Activated naive CD8-positive, alpha-beta T cell treated with anti-CD3 and anti-CD28 coated beads, Interleukin-2, amount 50 U/mL, for 24 hours (primary cell): Measurements from ENCODE around the gene RGS17.
"Not testable (repeated sequence)": the region's sequence is repeated elsewhere in the genome, so short reads cannot be mapped to it uniquely, and the experiment has no call there.

Source experiments
- ATAC-seq: fragments of 150-1000 bp; cut with Tn5 transposase; one replicate; pipeline ENCODE4 v1.10.0; 2021
- DNase-seq: peaks from one replicate; pipeline ENCODE4 v3.0.0; 2021
- H3K27ac Mint-ChIP-seq: one replicate; pipeline ENCODE4 v1.8.0; 2021; ENCODE audit warnings: mild to moderate bottlenecking, mixed read lengths
- H3K27me3 Mint-ChIP-seq: one replicate; pipeline ENCODE4 v1.8.0; 2021; ENCODE audit warnings: mixed read lengths
- H3K36me3 Mint-ChIP-seq: one replicate; pipeline ENCODE4 v1.8.0; 2021; ENCODE audit warnings: low read depth, mixed read lengths
- H3K4me1 Mint-ChIP-seq: one replicate; pipeline ENCODE4 v1.8.0; 2021; ENCODE audit warnings: mixed read lengths
- H3K4me3 Mint-ChIP-seq: one replicate; pipeline ENCODE4 v1.8.0; 2021; ENCODE audit warnings: mild to moderate bottlenecking, moderate library complexity, mixed read lengths
- H3K9me3 Mint-ChIP-seq: one replicate; pipeline ENCODE4 v1.8.0; 2021; ENCODE audit warnings: mixed read lengths

RGS17 gene

DNA sequence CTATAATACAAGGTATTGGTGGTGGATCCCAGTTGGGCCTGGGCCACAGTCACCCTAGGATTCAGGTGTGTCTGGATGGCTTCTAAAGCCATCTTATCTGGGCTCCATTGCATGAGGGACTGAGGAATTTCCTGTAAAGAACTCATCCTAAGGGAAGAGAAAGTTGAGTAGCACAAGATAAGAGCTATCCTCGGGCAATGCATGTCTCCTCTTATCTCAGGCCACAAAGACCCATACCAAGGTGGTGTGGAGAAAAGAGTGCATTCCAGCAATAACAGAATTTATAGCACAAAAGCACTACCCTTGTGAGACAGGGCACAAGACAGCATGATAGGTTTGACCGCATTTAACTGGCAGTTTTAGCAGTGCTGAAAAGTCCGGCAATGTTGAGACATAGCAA, 114.2 kb downstream of the RGS17 start:
- H3K4me3 Mint-ChIP-seq, result no peak overlapping the region
- no peak for ATAC-seq
- no peaks in the 10 kb centered on the region for H3K9me3 Mint-ChIP-seq
- H3K27ac Mint-ChIP-seq, result no peak overlapping the region
- peaks cover 13% of the 10 kb centered on the region for H3K27me3 Mint-ChIP-seq
- no peak for DNase-seq
- no peaks in the 10 kb centered on the region for H3K4me1 Mint-ChIP-seq
- H3K36me3 Mint-ChIP-seq, result no peaks in the 10 kb centered on the region

DNA sequence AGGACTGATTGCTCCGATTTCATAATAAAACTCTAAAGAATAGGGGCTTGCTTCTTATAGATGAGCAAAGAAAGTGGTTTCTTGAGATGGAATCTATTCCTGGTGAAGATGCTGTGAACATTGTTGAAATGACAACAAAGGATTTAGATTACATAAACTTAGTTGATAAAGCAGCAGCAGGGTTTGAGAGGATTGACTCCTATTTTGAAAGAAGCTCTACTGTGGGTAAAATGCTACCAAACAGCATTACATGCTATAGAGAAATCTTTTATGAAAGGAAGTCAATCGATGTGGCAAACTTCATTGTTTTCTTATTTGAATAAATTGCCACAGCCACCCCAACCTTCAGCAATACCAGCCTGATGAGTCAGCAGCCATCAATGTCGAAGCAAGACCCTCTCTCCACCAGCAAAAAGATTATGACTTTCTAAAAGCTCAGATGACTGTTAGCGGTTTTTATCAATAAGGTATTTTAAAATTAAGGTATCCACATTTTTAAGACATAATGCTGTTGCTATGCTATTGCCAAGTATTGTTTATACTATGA, 115.9 kb downstream of the RGS17 start:
- Mint-ChIP-seq H3K4me3 (no peak overlapping the region), H3K27me3 (peaks cover 10% of the 10 kb centered on the region), H3K4me1 (no peaks in the 10 kb centered on the region), H3K9me3 (no peaks in the 10 kb centered on the region), H3K27ac (no peak overlapping the region), H3K36me3 (no peaks in the 10 kb centered on the region)
- DNase-seq (no peak), ATAC-seq (no peak)

DNA sequence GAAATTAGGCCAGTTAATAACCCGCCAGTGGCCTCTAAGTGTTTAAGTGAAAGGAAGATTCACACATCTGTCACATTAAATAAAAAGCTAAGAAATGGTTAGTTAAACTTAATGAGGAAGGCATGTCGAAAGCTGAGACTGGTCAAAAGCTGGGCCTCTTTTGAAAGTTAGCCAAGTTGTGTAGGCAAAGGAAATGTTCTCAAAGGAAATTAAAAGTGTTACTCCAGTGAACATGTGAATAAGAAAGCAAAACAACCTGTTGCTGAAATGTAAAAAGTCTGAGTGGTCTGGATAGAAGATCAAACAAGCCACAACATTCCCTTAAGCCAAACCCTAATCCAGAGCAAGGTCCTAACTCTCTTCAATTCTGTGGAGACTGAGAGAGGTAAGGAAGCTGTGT, 117.6 kb downstream of the RGS17 start:
- no peak for DNase-seq
- ATAC-seq, result no peak

DNA sequence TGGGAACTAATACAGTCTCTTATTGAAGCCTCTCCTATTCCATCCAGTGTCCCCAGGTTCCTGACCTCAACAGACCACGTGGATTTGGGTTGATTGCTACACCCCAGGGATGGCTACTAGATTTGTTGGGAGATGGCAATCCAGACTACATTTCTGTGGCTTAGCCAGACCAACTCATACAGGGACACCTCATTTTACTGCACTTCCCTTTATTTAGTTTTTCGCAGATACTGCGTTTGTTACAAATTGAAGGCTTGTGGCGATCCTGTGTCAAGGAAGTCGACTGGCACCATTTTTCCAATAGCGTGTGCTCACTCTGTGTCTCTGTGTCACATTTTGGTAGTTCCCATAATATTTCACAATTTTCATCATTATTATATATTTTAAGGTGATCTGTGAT, 118.2 kb downstream of the RGS17 start:
- Mint-ChIP-seq H3K4me1 (no peaks in the 10 kb centered on the region), H3K27ac (no peak overlapping the region), H3K27me3 (peaks cover 6% of the 10 kb centered on the region)

More for the DNA sequence above, 117.6 kb downstream of the RGS17 start:
- Mint-ChIP-seq H3K36me3 (no peaks in the 10 kb centered on the region), H3K27me3 (peaks cover 9% of the 10 kb centered on the region), H3K4me3 (no peak overlapping the region), H3K27ac (no peak overlapping the region), H3K9me3 (no peaks in the 10 kb centered on the region), H3K4me1 (no peaks in the 10 kb centered on the region)

DNA sequence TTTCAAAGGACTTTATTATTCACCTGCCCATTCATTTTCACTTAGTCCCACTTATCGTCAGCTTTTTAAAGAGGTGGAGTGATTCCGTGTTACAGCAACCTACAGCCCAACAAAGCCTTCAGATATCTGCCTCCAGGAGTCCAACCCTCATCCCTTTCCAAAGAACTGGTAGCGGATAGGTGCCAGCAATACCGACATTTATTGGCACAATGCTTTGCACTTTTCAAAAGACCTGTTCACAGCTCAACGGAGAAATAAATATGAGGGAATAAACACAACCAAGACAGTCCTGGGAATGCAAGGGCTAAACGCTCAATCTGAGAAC, 127.8 kb downstream of the RGS17 start:
- peaks cover 4% of the 10 kb centered on the region for H3K9me3 Mint-ChIP-seq
- no peaks in the 10 kb centered on the region for H3K27me3 Mint-ChIP-seq
- H3K4me3 Mint-ChIP-seq, result peak overlapping the region; percentile 93
- peaks cover 22% of the 10 kb centered on the region for H3K36me3 Mint-ChIP-seq
- DNase-seq (no peak), ATAC-seq (no peak)
- H3K4me1 Mint-ChIP-seq, result peaks cover 34% of the 10 kb centered on the region
- peak overlapping the region; percentile 84 for H3K27ac Mint-ChIP-seq

More for the DNA sequence above, 118.2 kb downstream of the RGS17 start:
- DNase-seq (no peak), ATAC-seq (no peak)
- Mint-ChIP-seq H3K9me3 (no peaks in the 10 kb centered on the region), H3K36me3 (no peaks in the 10 kb centered on the region), H3K4me3 (no peak overlapping the region)

DNA sequence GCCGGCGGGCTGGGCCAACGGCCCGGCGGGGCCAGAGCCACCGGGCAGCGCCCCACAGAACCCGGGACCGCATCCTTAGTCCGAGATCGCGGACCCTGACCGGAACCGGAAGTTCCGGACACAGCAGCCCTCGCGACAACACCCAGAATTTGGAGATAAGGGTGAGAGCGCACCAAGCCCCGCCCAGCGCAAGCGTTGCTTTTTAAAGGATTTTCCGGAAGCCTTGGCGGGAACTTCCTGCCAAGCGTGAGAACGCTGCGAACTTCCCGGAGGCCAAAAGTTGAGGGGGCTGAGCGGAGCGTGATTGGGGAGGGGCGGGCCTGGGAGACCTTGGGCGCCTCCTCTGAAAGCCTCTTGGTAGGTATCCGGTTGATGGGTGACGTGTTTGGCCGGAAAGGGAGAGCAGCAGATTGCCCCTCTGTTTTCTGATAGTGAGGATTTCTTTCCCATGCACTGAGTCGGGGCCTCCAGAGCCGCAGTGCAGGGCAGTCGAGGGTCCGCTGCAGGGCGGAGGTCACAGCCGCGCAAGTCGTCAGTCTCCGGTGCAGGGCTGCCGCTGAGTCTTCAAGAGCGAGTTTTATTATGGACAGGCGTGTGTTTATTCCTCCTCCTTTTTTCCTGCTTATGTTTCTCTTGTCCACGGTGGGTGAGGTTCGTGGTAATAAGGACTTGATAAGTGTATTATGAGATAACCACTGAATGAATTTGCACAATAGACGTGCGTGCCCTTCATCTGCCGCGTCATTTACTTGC, 128.3 kb downstream of the RGS17 start, which contains the start of gene MTRF1L:
MTRF1L (minus strand) TSS at position 97 of the 753 bp plus-strand sequence; CDS start at position 73, 24 bp downstream.
- peaks cover 34% of the 10 kb centered on the region for H3K4me1 Mint-ChIP-seq
- peak within 1 kb of the TSS; percentile 84 for H3K27ac Mint-ChIP-seq
- no peaks in the 10 kb centered on the region for H3K27me3 Mint-ChIP-seq
- peak within 1 kb of the TSS; percentile 93 for H3K4me3 Mint-ChIP-seq
- DNase-seq, result peak; percentile 89
- peaks cover 24% of the 10 kb centered on the region for H3K36me3 Mint-ChIP-seq
- ATAC-seq, result peak; percentile 94
- peaks cover 4% of the 10 kb centered on the region for H3K9me3 Mint-ChIP-seq

DNA sequence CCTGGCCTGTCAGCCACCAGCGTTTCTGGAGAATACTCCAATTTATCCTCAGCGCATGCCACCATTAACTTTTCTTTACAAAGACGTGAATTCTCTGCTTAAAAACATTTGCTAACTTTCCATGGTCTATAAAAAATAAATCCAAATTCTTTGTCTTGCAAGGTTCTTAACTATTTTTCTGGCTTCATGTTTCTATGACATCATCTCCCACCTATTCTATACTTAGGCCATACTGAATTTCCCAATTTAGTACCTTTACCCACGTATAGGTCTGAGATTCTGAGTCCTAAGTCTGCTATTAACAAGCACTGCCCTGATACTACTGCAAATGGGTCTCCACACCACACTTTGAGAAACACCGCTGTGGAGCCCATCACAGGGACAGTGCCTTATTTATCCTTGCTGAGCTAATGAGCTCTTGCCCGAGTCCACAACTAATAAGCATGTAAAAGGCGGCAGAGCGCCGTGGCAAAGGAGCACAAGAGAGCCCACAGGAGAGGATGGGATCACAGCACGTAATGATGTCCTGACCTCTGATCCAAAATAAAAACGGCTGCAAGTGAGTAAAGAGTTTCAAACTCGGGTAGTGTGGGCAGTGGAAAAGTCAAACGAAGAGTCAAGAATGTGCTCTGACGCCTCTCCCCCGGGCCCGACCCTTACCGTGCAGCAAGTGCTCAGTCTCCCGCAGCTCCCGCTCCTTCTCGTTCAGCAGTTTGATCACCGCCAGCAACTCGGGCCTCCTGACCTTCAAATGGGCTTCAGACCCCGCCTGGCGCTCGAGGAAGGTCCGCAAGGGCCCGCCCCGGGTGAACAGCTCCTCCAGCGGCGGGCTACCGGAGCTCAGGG, 129.1 kb downstream of the RGS17 start:
- peak overlapping the region; percentile 72 for H3K27ac Mint-ChIP-seq
- H3K27me3 Mint-ChIP-seq, result no peaks in the 10 kb centered on the region
- H3K4me3 Mint-ChIP-seq, result peak overlapping the region; percentile 93
- H3K4me1 Mint-ChIP-seq, result peaks cover 42% of the 10 kb centered on the region
- ATAC-seq (peak; percentile 26), DNase-seq (no peak)
- H3K9me3 Mint-ChIP-seq, result peaks cover 4% of the 10 kb centered on the region
- H3K36me3 Mint-ChIP-seq, result peaks cover 31% of the 10 kb centered on the region

DNA sequence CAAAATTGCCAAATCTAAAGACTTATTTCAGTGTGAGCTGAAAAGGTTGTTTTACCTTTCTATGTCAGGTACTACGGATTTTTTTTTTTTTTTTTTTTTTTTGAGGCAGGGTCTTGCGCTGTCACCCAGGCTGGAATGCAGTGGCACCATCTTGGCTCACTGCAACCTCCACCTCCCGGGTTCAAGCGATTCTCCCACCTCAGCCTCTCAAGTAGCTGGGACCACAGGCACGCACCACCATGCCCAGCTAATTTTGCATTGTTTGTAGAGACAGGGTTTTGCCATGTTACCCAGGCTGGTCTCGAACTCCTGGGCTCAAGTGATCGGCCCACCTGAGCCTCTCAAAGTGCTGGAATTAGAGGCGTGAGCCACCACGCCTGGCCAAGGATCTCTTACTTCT, 130.3 kb downstream of the RGS17 start:
- ATAC-seq, DNase-seq, H3K27me3 Mint-ChIP-seq, H3K9me3 Mint-ChIP-seq: not testable (repeated sequence)
- H3K27ac Mint-ChIP-seq, result peak overlapping the region; percentile 72
- H3K4me1 Mint-ChIP-seq, result peaks cover 50% of the 10 kb centered on the region
- peaks cover 38% of the 10 kb centered on the region for H3K36me3 Mint-ChIP-seq
- peak overlapping the region; percentile 93 for H3K4me3 Mint-ChIP-seq

DNA sequence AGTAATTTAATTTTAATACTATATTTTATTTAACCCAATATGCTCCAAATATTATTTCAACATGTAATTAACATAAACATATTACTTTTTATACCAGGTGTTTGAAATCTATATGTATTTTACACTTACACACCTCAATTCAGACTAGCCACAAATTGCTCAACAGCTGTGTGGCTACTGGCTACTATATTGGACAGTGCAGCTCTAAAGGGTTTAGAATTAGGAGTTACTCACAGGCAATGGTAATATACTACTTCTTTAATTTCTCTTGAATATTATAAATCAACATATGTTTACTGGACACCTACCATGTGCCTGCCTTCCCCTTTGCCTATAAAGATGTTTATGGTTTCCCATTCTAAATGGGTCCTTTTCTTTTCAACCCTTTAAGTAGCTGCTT, 130.8 kb downstream of the RGS17 start:
- no peak for DNase-seq
- peaks cover 4% of the 10 kb centered on the region for H3K9me3 Mint-ChIP-seq
- ATAC-seq, result no peak
- no peak overlapping the region for H3K27ac Mint-ChIP-seq
- H3K36me3 Mint-ChIP-seq, result peaks cover 38% of the 10 kb centered on the region
- peaks cover 54% of the 10 kb centered on the region for H3K4me1 Mint-ChIP-seq
- H3K27me3 Mint-ChIP-seq, result no peaks in the 10 kb centered on the region
- H3K4me3 Mint-ChIP-seq, result peak overlapping the region; percentile 93

DNA sequence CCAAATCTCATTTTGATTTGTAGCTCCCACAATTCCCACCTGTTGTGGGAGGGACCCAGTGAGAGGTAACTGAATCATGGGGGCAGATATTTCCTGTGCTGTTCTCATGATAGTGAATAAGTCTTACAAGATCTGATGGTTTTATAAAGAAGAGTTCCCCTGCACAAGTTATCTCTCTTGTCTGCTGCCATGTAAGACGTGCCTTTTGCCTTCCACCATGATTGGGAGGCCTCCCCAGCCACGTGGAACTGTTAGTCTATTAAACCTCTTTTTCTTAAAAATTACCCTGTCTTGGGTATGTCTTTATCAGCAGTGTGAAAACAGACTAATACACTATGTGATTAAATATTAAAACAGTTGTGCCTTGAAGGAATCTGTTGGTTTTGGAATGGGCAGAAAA, 131.5 kb downstream of the RGS17 start:
- DNase-seq, H3K9me3 Mint-ChIP-seq, H3K27me3 Mint-ChIP-seq, ATAC-seq: not testable (repeated sequence)
- H3K4me1 Mint-ChIP-seq, result peaks cover 54% of the 10 kb centered on the region
- peak overlapping the region; percentile 56 for H3K4me3 Mint-ChIP-seq
- H3K27ac Mint-ChIP-seq, result peak overlapping the region; percentile 16
- peaks cover 41% of the 10 kb centered on the region for H3K36me3 Mint-ChIP-seq

DNA sequence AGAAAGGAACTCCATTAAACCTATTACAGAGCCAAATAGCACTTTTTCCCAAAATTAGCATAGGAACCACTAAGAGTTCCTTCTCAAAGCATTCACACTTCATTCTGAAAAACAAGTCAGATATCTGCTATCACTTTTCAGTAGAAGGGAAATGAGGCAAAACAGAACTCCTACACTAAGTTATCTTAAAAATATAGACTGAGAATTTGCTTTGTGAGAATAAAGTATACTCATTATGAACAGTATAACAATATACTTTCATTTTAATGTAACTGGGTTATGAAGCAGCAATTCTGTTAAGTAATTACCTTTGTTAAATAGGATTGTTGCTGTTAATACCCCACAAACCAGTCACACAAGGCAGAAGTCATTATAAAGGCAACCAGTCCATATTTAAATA, 137.2 kb downstream of the RGS17 start:
- ATAC-seq (no peak), DNase-seq (no peak)
- H3K27me3 Mint-ChIP-seq, result no peaks in the 10 kb centered on the region
- H3K36me3 Mint-ChIP-seq, result peaks cover 50% of the 10 kb centered on the region
- H3K9me3 Mint-ChIP-seq, result no peaks in the 10 kb centered on the region
- H3K4me1 Mint-ChIP-seq, result peaks cover 30% of the 10 kb centered on the region
- no peak overlapping the region for H3K4me3 Mint-ChIP-seq
- no peak overlapping the region for H3K27ac Mint-ChIP-seq

DNA sequence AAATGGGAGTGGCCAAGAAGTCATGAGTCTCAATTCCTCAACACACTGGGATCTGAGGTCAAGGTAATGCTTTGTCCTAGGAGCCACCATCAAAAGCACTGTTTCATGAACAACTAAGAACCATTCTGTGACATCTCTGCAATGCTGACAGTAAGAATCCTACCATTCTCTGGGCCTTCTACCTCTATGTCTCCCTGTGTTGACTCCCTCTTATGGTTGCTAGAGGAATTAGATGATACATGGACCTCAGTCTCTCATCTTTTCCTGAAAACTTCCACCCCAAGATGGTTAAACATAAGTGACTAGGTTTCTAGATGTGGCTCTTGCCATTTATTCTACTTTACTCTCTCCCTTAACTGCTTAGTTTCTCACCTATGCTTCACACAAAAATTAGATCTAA, 137.7 kb downstream of the RGS17 start:
- Mint-ChIP-seq H3K9me3 (no peaks in the 10 kb centered on the region), H3K27ac (no peak overlapping the region), H3K27me3 (no peaks in the 10 kb centered on the region), H3K36me3 (peaks cover 49% of the 10 kb centered on the region), H3K4me3 (no peak overlapping the region), H3K4me1 (peaks cover 30% of the 10 kb centered on the region)
- no peak for ATAC-seq
- no peak for DNase-seq

DNA sequence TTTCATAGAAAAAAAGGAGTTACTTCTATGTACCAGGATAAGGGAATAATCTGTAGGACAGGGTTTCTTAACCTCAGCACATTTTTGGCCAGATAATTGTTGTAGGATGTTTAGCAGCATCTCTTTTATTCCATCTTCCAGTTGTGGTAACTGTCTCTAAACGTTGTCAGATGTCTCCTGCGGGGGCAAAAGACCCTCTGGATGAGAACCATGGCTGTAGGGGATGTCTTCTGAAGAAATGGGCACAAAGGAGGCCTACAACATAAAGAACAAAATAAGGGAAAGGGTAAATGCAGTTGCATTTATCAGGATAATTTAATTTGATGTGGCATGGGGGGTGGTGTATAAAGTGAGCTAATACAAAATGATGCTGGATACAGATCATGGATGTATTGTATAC, 144.1 kb downstream of the RGS17 start:
- Mint-ChIP-seq H3K27ac (peak overlapping the region; percentile 50), H3K9me3 (no peaks in the 10 kb centered on the region), H3K36me3 (peaks cover 31% of the 10 kb centered on the region), H3K27me3 (peaks cover 4% of the 10 kb centered on the region), H3K4me3 (no peak overlapping the region), H3K4me1 (peaks cover 35% of the 10 kb centered on the region)
- DNase-seq, result no peak
- no peak for ATAC-seq

DNA sequence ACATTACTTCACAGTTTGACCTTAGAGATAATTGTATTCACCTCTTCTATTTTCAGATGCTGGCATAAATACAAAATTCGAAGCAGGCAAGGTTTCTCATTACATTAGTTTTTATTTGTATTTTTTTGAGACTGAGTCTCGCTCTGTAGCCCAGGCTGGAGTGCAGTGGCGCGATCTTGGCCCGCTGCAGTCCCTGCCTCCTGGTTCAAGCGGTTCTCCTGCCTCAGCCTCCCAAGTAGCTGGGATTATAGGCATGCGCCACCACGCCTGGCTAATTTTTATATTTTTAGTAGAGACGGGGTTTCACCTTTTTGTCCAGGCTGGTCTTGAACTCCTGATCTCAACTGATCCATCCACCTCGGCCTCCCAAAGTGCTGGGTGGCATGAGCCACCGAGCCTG, 145.8 kb downstream of the RGS17 start:
- H3K9me3 Mint-ChIP-seq, H3K27me3 Mint-ChIP-seq, ATAC-seq, DNase-seq: not testable (repeated sequence)
- Mint-ChIP-seq H3K36me3 (peaks cover 42% of the 10 kb centered on the region), H3K4me1 (peaks cover 50% of the 10 kb centered on the region), H3K4me3 (peak overlapping the region; percentile 93), H3K27ac (peak overlapping the region; percentile 98)

DNA sequence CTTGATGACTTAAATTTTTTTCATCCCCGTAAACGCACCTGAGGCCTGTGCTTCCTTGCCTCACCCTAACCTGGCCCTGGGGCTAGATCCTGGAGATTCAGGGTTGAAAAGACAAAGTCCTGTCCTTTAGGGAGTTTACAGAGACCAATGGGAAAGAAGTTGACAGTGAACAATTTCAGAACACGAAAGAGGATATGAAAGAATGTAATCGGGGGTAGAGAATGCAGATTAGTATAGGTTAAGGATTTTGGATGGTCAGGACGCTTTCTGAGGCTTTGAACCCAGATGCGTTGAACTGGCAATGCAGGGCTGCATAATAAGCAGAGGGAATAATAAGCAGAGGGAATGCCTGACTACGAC, 146.6 kb downstream of the RGS17 start:
- ATAC-seq, result no peak
- Mint-ChIP-seq H3K27ac (peak overlapping the region; percentile 98), H3K4me1 (peaks cover 54% of the 10 kb centered on the region), H3K27me3 (peaks cover 4% of the 10 kb centered on the region), H3K36me3 (peaks cover 39% of the 10 kb centered on the region), H3K9me3 (no peaks in the 10 kb centered on the region), H3K4me3 (peak overlapping the region; percentile 93)
- DNase-seq, result no peak
